Upper lobe of right lung (tissue), 1 donor: ENCODE measurements around the gene TMEM178B. TPM values are rescaled to one million over a fixed set of nuclear protein-coding genes. Genes with fewer than 3 reads are reported as not detected.
"Not testable (repeated sequence)": the region's sequence is repeated elsewhere in the genome, so short reads cannot be mapped to it uniquely, and the experiment has no call there.

Experiments used
- ATAC-seq: fragments of 200-7000 bp; cut with Tn5 transposase; one replicate; pipeline ENCODE4 v1.9.1; 2020; ENCODE audit warnings: mild to moderate bottlenecking, moderate library complexity
- DNase-seq: peaks from one replicate; pipeline ENCODE4 v3.0.0-alpha.2; 2020
- H3K27ac ChIP-seq: fragments of 200-600 bp; one replicate; pipeline ENCODE4 v1.8.0; 2022
- H3K27me3 ChIP-seq: fragments of 200-600 bp; one replicate; pipeline ENCODE4 v1.8.0; 2022; ENCODE audit warnings: mild to moderate bottlenecking
- H3K36me3 ChIP-seq: fragments of 200-600 bp; one replicate; pipeline ENCODE4 v1.8.0; 2022
- H3K4me1 ChIP-seq: fragments of 200-600 bp; one replicate; pipeline ENCODE4 v1.8.0; 2022
- H3K4me3 ChIP-seq: fragments of 200-600 bp; one replicate; pipeline ENCODE4 v1.8.0; 2022; ENCODE audit warnings: mild to moderate bottlenecking
- H3K9me3 ChIP-seq: fragments of 200-600 bp; one replicate; pipeline ENCODE4 v1.8.0; 2022
- intact Hi-C: fragments of 100-400 bp; cut with DNase I; formaldehyde crosslinking; loops from one replicate; pipeline ENCODE4 v1.11.0; 2022
- total RNA-seq: library from RNA; stranded (reverse); fragmentation: NEBNext Ultra II Directional; extraction: Animal tissue kit (Norgen Biotek cat#: 25700); gene quantifications from one replicate; pipeline ENCODE4 v1.2.1, GENCODE V29; 2021
- TF ChIP-seq, protein P1 (sequence below): fragments of 200-600 bp; IDR thresholded peaks from one replicate; pipeline ENCODE4 v1.8.0; 2022; ENCODE audit warnings: antibody characterized with exemption
- donor health status: DM: no; HTN: yes; CAD: no; lungs with severe emphysema.

TMEM178B gene
- total RNA-seq, 1 donor from 2014 or later, result 1.4 TPM

DNA sequence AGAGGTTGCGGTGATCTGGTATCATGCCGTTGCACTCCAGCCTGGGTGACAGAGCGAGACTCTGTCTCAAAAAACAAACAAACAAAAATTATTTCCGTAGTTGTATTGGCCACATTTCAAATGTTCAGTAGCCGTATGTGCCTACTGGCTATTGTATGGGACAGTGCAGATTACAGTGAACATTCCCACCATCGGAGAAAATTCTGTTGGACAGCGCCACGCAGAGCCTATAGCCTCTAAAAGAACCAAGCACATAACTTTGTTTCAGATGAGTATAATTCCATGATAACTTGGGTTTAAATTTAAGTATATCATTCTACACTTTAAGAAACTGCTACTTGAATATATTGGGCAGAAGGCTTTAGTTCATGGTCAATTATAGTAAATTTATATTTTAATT is 5.4 kb downstream of the TMEM178B start:
- Histone ChIP-seq H3K4me3 (no peak overlapping the region), H3K27me3 (peaks cover 30% of the 10 kb centered on the region), H3K27ac (no peak overlapping the region), H3K36me3 (no peaks in the 10 kb centered on the region), H3K9me3 (no peaks in the 10 kb centered on the region), H3K4me1 (peaks cover 4% of the 10 kb centered on the region)
- intact Hi-C loops, result no loop called here
- TF ChIP-seq, protein P1, sequence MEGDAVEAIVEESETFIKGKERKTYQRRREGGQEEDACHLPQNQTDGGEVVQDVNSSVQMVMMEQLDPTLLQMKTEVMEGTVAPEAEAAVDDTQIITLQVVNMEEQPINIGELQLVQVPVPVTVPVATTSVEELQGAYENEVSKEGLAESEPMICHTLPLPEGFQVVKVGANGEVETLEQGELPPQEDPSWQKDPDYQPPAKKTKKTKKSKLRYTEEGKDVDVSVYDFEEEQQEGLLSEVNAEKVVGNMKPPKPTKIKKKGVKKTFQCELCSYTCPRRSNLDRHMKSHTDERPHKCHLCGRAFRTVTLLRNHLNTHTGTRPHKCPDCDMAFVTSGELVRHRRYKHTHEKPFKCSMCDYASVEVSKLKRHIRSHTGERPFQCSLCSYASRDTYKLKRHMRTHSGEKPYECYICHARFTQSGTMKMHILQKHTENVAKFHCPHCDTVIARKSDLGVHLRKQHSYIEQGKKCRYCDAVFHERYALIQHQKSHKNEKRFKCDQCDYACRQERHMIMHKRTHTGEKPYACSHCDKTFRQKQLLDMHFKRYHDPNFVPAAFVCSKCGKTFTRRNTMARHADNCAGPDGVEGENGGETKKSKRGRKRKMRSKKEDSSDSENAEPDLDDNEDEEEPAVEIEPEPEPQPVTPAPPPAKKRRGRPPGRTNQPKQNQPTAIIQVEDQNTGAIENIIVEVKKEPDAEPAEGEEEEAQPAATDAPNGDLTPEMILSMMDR, result no peak
- no peak for ATAC-seq
- DNase-seq, result no peak

- DNase-seq, ATAC-seq, H3K27ac ChIP-seq, H3K27me3 ChIP-seq, H3K36me3 ChIP-seq, intact Hi-C loops, H3K4me1 ChIP-seq, H3K9me3 ChIP-seq, H3K4me3 ChIP-seq: not testable (repeated sequence)
These were observed 15.6 kb downstream of the TMEM178B start for GRCh38 chr7:141089490-141089889.

- Histone ChIP-seq H3K4me1 (no peaks in the 10 kb centered on the region), H3K27me3 (no peaks in the 10 kb centered on the region), H3K9me3 (no peaks in the 10 kb centered on the region), H3K27ac (no peak overlapping the region), H3K36me3 (no peaks in the 10 kb centered on the region), H3K4me3 (no peak overlapping the region)
- ATAC-seq, result no peak
- intact Hi-C loops, result no loop called here
- no peak for DNase-seq
- TF ChIP-seq, protein P1, result no peak
These were observed 20.6 kb downstream of the TMEM178B start for GRCh38 chr7:141094336-141095070.

DNA sequence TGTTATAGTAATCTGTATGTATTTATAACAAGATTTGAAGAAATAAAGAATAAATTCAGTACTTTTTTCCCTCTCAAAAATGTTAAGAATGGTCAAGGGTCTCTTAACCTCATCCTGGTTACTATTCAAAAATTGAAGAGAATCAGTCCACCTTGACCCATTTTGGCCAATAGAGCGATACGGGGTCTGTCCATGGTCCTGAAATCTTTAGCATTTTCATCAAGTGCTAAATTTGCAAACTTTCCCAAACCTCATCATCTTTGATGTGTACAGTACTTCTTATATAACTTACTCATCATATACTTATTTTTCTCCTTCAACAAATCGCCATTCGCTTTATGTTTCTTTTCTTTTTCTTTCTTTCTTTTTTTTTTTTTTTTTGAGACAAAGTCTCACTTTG is 23.6 kb downstream of the TMEM178B start:
- ATAC-seq (no peak), DNase-seq (no peak)
- no peak overlapping the region for H3K27ac ChIP-seq
- no peaks in the 10 kb centered on the region for H3K4me1 ChIP-seq
- H3K36me3 ChIP-seq, result no peaks in the 10 kb centered on the region
- no peaks in the 10 kb centered on the region for H3K9me3 ChIP-seq
- no peak overlapping the region for H3K4me3 ChIP-seq
- intact Hi-C loops, result no loop called here
- no peaks in the 10 kb centered on the region for H3K27me3 ChIP-seq
- TF ChIP-seq, protein P1, result no peak

GRCh38 chr7:141102436-141102835 is 28.6 kb downstream of the TMEM178B start:
- Histone ChIP-seq H3K27me3 (no peaks in the 10 kb centered on the region), H3K4me3 (no peak overlapping the region), H3K36me3 (no peaks in the 10 kb centered on the region), H3K9me3 (no peaks in the 10 kb centered on the region), H3K4me1 (no peaks in the 10 kb centered on the region), H3K27ac (no peak overlapping the region)
- ATAC-seq (no peak), DNase-seq (no peak)
- intact Hi-C loops, result no loop called here
- TF ChIP-seq, protein P1, result no peak

DNA sequence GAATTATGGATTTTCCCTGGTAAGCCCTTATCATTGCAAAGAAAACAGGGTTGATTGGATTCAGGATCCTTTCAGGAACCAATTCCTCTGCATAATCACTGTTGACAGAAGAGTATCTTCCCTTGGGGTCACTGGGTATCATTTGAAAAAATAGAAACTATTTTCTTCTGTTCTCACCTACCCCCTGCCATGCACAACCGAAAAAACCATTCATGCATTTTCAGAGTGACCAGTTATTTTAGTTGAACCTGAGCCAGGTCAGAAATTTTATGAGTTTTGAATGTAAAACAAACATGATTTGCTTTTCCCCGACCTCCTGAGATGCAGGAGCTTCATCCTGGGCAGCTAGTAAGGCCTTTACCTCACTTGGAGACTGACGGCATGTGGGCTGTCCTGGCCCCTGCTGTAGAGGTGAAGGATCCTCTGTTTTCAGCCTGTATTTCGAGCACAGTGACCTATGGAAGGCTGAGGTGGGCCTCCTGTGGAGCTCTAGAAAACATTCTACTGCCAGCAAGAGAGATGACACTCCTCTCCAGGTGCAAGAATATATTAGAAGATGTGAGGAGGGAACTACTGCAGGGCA is 30.1 kb downstream of the TMEM178B start:
- no peak for ATAC-seq
- TF ChIP-seq, protein P1, result no peak
- H3K4me3 ChIP-seq, result no peak overlapping the region
- H3K4me1 ChIP-seq, result no peaks in the 10 kb centered on the region
- H3K9me3 ChIP-seq, result no peaks in the 10 kb centered on the region
- no peaks in the 10 kb centered on the region for H3K27me3 ChIP-seq
- no peaks in the 10 kb centered on the region for H3K36me3 ChIP-seq
- intact Hi-C loops, result no loop called here
- no peak for DNase-seq
- no peak overlapping the region for H3K27ac ChIP-seq
